T1000 (cell line): ENCODE measurements around the gene ATG3.
"Not testable (repeated sequence)": the region's sequence is repeated elsewhere in the genome, so short reads cannot be mapped to it uniquely, and the experiment has no call there.

Experiments used
- DNase-seq: peaks from one replicate; lab custom pipeline; 2025; ENCODE audit warnings: mixed read lengths; lab: John Stamatoyannopoulos, UW

ATG3 gene

GRCh38 chr3:112498914-112499711 lies 62.6 kb downstream of the ATG3 start, which contains the start of gene BTLA:
BTLA (minus strand) TSS chr3:112499472; CDS start chr3:112499358, 114 bp downstream.
- no peak for DNase-seq

DNA sequence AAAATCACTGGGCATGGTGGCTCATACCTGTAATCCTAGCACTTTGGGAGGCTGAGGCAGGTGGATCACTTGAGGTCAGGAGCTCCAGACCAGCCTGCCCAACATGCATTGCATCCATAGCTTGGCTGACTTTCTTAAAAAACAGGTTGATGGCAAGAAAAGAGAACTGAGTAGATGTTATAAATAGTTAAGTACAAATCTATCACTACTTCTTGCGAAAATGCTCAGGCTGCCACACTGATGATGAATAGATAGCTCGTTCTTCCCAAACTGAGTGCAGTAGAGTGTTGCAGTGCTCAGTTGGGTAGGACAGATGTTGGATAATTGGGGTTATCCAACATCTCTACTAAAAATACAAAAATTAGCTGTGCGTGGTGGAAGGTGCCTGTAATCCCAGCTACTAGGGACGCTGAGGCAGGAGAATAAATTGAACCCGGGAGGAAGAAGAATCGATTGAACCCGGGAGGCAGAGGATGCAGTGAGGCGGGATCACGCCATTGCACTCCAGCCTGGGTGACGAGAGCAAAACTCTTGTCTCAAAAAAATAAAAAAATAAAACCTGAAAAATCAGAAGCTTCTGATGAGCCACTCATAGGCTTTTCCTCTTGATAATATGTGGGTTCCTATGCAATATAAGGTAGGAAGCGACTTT lies 63.7 kb downstream of the ATG3 start:
- no peak for DNase-seq

DNA sequence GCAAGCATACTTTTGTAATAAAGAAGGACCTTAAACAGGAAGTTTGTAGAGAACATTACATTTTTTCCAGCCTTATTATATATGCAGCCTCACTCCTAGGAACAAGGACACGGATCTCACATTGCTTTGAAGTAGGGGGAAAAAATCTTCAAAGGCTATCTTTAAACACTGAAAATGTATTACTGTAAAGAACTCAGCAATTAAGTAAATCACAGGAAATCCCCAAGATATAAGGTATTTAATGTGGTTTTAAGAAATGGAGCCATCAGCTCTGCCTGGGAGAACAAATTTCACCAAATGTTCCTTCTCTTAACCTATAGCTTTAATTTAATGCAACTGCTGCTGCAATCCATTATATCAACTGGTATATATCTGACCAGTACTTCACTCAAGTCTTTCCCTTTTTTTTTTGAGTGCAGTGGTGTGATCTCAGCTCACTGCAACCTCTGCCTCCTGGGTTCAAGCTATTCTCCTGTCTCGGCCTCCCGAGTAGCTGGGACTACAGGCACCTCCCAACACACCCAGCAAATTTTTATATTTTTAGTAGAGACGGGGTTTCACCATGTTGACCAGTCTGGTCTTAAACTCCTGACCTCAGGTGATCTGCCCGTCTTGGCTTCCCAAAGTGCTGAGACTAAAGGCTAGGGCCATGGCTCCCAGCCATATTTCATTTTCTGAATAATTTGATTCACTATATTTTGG lies 65.2 kb downstream of the ATG3 start:
- DNase-seq: no peak

DNA sequence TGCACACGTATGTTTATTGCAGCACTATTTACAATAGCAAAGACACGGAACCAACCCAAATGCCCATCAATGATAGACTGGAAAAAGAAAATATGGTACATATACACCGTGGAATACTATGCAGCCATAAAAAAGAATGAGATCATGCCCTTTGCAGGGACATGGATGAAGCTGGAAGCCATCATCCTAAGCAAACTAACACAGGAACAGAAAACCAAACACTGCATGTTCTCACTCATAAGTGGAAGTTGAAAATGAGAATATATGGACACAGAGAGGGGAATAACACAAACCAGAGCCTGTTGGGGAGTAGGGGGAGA lies 67.4 kb downstream of the ATG3 start:
- not testable (repeated sequence) for DNase-seq

- DNase-seq: no peak
Observed at GRCh38 chr3:112492124-112492523, 69.6 kb downstream of the ATG3 start.

- DNase-seq: no peak
Observed at GRCh38 chr3:112491373-112491772, 70.4 kb downstream of the ATG3 start.

GRCh38 chr3:112489674-112490479 lies 71.9 kb downstream of the ATG3 start:
- DNase-seq: no peak

DNA sequence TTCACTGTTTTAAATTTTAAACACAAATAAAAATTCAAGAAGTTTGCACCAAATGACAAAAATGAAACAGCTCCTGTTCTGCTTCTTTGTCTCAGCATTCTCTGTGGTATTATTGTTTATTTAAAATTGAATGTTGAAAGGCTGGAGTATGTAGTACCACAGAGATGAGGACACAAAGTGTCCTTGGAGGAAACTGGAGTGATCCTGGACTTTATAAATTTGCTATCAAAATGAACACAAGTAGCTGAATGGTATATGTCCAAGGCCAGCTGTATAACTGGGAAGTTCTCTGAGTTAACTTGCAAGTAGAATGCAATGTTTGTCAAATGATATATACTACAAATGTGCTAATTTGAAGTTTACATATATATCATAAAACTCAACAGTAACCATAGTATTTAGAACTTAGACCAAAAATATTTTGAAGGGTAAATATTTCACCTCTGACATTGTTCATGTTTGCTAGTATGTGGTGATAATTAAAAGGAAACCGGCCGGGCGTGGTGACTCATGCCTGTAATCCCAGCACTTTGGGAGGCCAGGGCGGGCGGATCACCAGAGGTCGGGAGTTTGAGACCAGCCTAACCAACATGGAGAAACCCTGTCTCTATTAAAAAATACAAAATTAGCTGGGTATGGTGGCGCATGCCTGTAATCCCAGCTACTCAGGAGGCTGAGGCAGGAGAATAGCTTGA lies 74.8 kb downstream of the ATG3 start:
- DNase-seq: no peak

GRCh38 chr3:112484352-112484751 lies 77.4 kb downstream of the ATG3 start:
- no peak for DNase-seq

- no peak for DNase-seq
Observed at GRCh38 chr3:112482675-112483074, 79.1 kb downstream of the ATG3 start.
